ENCODE data around the gene POLR3G.

DNA sequence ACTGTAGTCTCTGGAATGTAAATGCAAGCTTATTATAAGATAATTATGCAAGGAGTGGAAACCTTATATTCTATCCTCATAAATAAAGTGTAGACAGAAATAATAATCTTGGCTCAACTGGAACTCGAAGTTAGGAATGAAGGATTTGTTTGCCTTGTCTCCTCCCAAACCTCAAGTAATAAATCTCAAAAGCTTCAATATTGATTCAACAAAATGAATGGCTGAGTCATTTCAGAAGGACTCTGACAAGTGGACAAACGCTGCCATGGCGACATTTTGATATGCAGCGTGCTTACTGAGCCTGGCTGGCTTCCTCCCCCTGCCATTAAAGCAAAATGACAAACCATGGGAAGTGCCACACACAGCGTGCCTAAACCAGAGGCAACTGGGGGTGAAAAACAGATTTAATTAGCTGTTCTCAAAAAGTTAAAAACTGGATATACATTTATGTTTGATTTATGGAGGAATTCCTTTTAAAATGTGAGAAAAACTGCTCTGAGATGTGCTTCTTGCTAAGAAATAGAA, 73.5 kb downstream of the POLR3G start:
- TF ChIP-seq, protein P1, sequence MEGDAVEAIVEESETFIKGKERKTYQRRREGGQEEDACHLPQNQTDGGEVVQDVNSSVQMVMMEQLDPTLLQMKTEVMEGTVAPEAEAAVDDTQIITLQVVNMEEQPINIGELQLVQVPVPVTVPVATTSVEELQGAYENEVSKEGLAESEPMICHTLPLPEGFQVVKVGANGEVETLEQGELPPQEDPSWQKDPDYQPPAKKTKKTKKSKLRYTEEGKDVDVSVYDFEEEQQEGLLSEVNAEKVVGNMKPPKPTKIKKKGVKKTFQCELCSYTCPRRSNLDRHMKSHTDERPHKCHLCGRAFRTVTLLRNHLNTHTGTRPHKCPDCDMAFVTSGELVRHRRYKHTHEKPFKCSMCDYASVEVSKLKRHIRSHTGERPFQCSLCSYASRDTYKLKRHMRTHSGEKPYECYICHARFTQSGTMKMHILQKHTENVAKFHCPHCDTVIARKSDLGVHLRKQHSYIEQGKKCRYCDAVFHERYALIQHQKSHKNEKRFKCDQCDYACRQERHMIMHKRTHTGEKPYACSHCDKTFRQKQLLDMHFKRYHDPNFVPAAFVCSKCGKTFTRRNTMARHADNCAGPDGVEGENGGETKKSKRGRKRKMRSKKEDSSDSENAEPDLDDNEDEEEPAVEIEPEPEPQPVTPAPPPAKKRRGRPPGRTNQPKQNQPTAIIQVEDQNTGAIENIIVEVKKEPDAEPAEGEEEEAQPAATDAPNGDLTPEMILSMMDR (IDR thresholded peaks at IDR 0.05) = no peak
- TF ChIP-seq, protein P2, sequence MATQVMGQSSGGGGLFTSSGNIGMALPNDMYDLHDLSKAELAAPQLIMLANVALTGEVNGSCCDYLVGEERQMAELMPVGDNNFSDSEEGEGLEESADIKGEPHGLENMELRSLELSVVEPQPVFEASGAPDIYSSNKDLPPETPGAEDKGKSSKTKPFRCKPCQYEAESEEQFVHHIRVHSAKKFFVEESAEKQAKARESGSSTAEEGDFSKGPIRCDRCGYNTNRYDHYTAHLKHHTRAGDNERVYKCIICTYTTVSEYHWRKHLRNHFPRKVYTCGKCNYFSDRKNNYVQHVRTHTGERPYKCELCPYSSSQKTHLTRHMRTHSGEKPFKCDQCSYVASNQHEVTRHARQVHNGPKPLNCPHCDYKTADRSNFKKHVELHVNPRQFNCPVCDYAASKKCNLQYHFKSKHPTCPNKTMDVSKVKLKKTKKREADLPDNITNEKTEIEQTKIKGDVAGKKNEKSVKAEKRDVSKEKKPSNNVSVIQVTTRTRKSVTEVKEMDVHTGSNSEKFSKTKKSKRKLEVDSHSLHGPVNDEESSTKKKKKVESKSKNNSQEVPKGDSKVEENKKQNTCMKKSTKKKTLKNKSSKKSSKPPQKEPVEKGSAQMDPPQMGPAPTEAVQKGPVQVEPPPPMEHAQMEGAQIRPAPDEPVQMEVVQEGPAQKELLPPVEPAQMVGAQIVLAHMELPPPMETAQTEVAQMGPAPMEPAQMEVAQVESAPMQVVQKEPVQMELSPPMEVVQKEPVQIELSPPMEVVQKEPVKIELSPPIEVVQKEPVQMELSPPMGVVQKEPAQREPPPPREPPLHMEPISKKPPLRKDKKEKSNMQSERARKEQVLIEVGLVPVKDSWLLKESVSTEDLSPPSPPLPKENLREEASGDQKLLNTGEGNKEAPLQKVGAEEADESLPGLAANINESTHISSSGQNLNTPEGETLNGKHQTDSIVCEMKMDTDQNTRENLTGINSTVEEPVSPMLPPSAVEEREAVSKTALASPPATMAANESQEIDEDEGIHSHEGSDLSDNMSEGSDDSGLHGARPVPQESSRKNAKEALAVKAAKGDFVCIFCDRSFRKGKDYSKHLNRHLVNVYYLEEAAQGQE (IDR thresholded peaks at IDR 0.05; ENCODE audit: insufficient read depth in 1 of 2, low read depth in 2 of 2, low read length in 1 of 2) = no peak
- TF ChIP-seq POLR2AphosphoS5 (IDR thresholded peaks at IDR 0.05; ENCODE audit: low read depth, low read length) (no peak), TCF7L2 (IDR thresholded peaks at IDR 0.05; ENCODE audit: low read depth, low read length) (no peak)
